SIG-M5 treated with dmso at 0.1 percent for 504 hours (cell line): ENCODE measurements around the gene FYCO1.

ENCODE experiments used
- DNase-seq: peaks from one replicate; lab custom pipeline; 2025; ENCODE audit not compliant: unreplicated experiment; lab: John Stamatoyannopoulos, UW

The FYCO1 gene

GRCh38 chr3:45921158-45922038, 74.2 kb downstream of the FYCO1 start:
- no peak for DNase-seq

GRCh38 chr3:45917146-45917898, 78.3 kb downstream of the FYCO1 start:
- DNase-seq = no peak

- DNase-seq = peak; percentile 82
Measured at GRCh38 chr3:45915518-45916231, 79.9 kb downstream of the FYCO1 start.

- DNase-seq = no peak
Measured at GRCh38 chr3:45915059-45915439, 80.6 kb downstream of the FYCO1 start.

GRCh38 chr3:45914362-45915058, 81.1 kb downstream of the FYCO1 start:
- no peak for DNase-seq

GRCh38 chr3:45912435-45912834, 83.2 kb downstream of the FYCO1 start:
- DNase-seq = no peak

GRCh38 chr3:45911511-45912226, 84.0 kb downstream of the FYCO1 start:
- no peak for DNase-seq

GRCh38 chr3:45910892-45911291, 84.7 kb downstream of the FYCO1 start:
- DNase-seq = no peak

- no peak for DNase-seq
Measured at GRCh38 chr3:45909542-45909941, 86.1 kb downstream of the FYCO1 start.

- no peak for DNase-seq
Measured at GRCh38 chr3:45908761-45909160, 86.9 kb downstream of the FYCO1 start.

- DNase-seq = no peak
Measured at GRCh38 chr3:45907769-45908705, 87.6 kb downstream of the FYCO1 start.

GRCh38 chr3:45906681-45907407, 88.8 kb downstream of the FYCO1 start:
- DNase-seq = no peak

GRCh38 chr3:45905755-45906154, 89.9 kb downstream of the FYCO1 start:
- DNase-seq = no peak

GRCh38 chr3:45904931-45905330, 90.7 kb downstream of the FYCO1 start:
- no peak for DNase-seq

GRCh38 chr3:45896956-45897355, 98.7 kb downstream of the FYCO1 start:
- no peak for DNase-seq

- no peak for DNase-seq
Measured at GRCh38 chr3:45895686-45896468, 99.7 kb downstream of the FYCO1 start.

- no peak for DNase-seq
Measured at GRCh38 chr3:45894015-45894414, 101.6 kb downstream of the FYCO1 start.

- DNase-seq = no peak
Measured at GRCh38 chr3:45892161-45892560, 103.5 kb downstream of the FYCO1 start.
